Measurements from ENCODE around the gene SPTLC3. TPM values are rescaled to one million over a fixed set of nuclear protein-coding genes. Genes with fewer than 3 reads are reported as not detected.
"Not testable (repeated sequence)": the region's sequence is repeated elsewhere in the genome, so short reads cannot be mapped to it uniquely, and the experiment has no call there.

SPTLC3 gene
- total RNA-seq (ENCODE audit: insufficient read depth, low replicate concordance), result 7.9 TPM

- peak; percentile 88 for DNase-seq (ENCODE audit: low spot score)
These were observed at the start of gene SPTLC3 for GRCh38 chr20:13008761-13009681. TSS of gene SPTLC3 (plus strand) at chr20:13008972. CDS start at chr20:13009268, 296 bp downstream.

GRCh38 chr20:12961725-12962124, 47.0 kb upstream of the SPTLC3 start:
- no peak for DNase-seq (ENCODE audit: low spot score)

GRCh38 chr20:12962895-12963294, 45.9 kb upstream of the SPTLC3 start:
- DNase-seq (ENCODE audit: low spot score), result no peak

DNA sequence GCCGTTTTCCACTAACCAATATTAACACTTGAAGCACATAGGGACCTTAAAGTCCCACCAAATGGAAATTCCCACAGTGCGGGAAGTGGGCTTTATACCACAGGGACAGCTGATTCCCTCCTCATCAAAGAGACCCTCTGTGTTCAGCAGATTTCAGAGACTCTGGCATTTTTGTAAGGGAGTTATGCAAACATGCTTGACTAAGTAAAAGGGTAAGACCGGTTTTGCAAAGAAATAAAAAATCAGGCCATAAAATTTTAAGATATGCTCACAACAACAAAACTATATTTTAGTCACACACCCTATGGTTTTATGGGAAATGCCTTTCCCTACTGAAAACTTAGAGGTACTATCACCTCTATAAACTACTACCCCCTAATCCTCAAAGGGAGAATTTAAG, 45.4 kb upstream of the SPTLC3 start:
- no peak for DNase-seq (ENCODE audit: low spot score)

GRCh38 chr20:12965212-12965869, 43.4 kb upstream of the SPTLC3 start:
- DNase-seq (ENCODE audit: low spot score), result peak; percentile 37

- DNase-seq (ENCODE audit: low spot score), result no peak
These were observed 42.9 kb upstream of the SPTLC3 start for GRCh38 chr20:12965870-12966251.

DNA sequence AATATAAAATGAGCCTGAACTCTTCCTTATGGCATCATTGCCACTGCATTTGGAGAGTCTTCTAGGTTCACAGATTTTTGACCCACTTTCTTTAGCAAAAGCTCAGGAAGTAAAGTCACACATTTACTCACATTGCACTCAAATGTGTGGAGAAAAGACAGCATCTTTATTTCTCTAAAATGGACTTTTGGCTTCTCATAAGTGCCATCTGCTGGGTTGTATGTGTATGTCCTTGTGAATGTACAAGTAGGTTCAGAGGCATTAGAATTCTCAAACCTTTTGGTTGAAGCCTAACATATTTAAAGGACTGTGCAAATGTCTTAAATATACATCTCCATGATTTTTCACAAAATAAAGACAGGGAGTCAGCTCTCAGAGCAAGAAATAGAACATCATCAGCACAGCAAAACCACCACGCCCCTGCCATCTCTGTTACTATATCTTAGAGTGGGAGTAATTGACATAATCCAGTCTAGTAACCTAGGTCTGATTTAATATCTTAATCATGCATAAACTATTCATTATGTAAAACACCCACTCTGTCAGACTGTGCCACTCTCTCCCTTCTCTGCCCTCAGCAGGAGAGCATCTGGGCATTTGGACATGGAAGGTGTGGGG, 42.2 kb upstream of the SPTLC3 start:
- DNase-seq (ENCODE audit: low spot score), result peak; percentile 67

DNA sequence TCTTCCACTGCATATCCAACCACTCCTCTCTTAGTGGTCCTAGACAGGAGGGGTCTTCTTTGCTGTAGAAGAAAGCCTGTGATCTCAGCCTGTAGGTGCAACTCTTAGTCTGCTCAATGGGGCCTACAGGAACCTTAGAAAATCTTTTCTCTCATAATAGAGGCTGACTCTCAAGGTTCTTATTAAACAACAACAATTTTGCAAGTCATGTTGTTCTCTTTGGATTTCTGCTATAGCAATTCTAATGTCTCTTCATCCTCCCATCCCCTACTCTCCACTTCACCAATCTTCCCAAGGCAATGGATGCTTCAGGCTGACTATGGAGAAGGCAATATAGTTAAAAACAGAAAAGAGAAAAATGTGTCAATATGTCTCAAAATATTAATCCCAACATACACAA, 40.8 kb upstream of the SPTLC3 start:
- DNase-seq (ENCODE audit: low spot score), result no peak

- no peak for DNase-seq (ENCODE audit: low spot score)
These were observed 40.3 kb upstream of the SPTLC3 start for GRCh38 chr20:12968472-12968871.

DNA sequence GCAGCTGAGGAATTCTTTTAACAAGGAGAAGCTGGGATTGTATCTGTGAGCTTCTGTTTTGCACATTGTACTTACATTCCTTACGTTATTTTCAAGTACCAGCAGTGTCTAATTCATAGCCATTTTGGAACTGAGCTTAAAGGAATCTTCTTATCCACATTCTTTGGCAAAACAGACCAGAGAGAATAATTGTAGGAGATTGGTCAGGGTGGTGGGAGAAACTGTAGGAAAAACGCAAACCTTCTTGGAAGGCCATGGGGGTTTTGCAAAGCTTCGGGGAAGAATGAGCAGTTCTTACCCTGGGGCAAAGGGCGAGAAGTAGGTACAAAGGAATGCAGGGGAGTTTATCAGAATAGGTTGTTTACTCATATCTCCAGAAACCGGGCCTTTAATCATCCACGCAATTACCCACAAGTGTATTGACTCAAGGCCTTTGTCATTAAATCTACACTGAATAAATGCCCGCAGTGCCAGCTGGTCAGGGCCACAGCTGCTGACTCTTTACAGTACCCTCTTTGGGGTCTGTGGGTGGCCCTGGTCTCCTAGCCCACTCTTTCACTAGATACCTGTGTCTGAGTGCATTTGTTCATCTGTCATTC, 39.6 kb upstream of the SPTLC3 start:
- no peak for DNase-seq (ENCODE audit: low spot score)

GRCh38 chr20:12970372-12970821, 38.4 kb upstream of the SPTLC3 start:
- DNase-seq (ENCODE audit: low spot score), result peak; percentile 75

- DNase-seq (ENCODE audit: low spot score), result no peak
These were observed 32.8 kb upstream of the SPTLC3 start for GRCh38 chr20:12975833-12976608.

GRCh38 chr20:12976720-12977309, 32.0 kb upstream of the SPTLC3 start:
- DNase-seq (ENCODE audit: low spot score), result no peak

DNA sequence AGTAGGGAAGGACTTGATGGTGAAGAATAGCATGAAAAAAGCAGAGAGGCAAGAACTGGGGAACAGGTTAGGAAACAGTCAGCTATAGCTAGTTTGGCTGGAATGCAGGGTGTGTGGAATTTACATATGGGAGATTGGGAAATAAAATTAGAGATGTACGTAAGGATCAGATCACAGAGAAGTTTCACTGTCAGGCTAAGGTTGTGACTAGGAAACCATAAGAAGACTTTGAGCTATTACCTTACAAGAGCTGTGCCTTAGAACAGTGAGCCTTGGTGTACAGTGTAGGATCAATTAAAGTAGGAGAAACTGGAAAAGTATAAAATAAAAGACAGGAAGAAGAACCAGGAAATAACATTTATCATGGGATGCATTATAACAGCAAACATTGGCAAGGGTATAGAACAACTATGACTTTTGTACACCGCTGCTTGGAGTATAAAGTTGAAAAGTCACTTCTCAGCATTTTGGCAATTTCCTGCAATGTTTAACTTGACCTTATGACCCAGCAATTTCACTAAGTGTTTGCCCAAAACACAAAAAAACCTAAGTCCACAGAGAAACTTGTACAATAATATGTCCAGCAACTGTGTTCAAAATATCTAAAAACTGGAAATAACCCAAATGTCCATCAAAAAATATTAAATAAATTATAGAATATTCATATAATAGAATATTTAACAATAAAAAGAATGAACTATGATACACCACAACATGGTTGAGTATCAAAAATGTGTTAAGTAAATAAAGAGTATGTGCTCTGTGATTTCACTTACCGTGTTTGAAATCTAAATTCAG, 31.2 kb upstream of the SPTLC3 start:
- no peak for DNase-seq (ENCODE audit: low spot score)

- DNase-seq (ENCODE audit: low spot score), result no peak
These were observed 30.7 kb upstream of the SPTLC3 start for GRCh38 chr20:12978126-12978394.

- DNase-seq (ENCODE audit: low spot score), result no peak
These were observed 29.9 kb upstream of the SPTLC3 start for GRCh38 chr20:12978613-12979495.

GRCh38 chr20:12979713-12980112, 29.1 kb upstream of the SPTLC3 start:
- DNase-seq (ENCODE audit: low spot score), result not testable (repeated sequence)

DNA sequence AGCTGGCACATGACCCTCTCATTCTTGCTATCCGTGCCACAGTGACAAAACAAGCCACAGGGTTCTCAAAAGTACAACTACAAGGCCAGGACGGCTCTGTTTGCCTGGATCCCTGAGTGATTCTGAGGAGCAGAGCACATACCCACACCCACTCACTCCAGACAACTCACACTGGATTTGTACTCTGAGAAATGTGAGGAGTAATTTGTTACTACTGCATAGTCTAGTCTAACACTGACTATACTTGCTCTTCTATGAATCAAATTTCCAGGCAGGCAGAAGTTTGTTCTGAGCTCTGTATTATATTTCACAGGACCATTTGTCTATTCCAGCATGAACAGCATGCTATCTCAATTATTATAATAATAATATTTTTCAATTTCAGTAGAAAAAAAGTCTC, 26.7 kb upstream of the SPTLC3 start:
- no peak for DNase-seq (ENCODE audit: low spot score)
